Stimulated activated CD8-positive, alpha-beta memory T cell treated with anti-CD3 and anti-CD28 coated beads, Interleukin-2, amount 100 ng/mL, for 1 hour (primary cell): ENCODE data around the gene SGCB.
A peak's percentile ranks its signal among the peaks of the same experiment; 100 is the strongest.
"Not testable (repeated sequence)": the region's sequence is repeated elsewhere in the genome, so short reads cannot be mapped to it uniquely, and the experiment has no call there.

ENCODE experiments used
- DNase-seq, 2 donors: peaks; one replicate each; pipeline ENCODE4 v3.0.0-alpha.2; 2020; ENCODE audit warnings: low read depth in 2 of 2

SGCB gene

GRCh38 chr4:52038103-52038912 lies at the start of gene SGCB:
SGCB (minus strand) TSS chr4:52038299; CDS start chr4:52038259, 40 bp downstream.
- peak; percentile 41 to 55 for DNase-seq

GRCh38 chr4:52086425-52086824 lies 48.3 kb upstream of the SGCB start:
- not testable (repeated sequence) for DNase-seq

- no peak for DNase-seq
These were observed 43.1 kb upstream of the SGCB start for GRCh38 chr4:52081216-52081615.

GRCh38 chr4:52079659-52080058 lies 41.6 kb upstream of the SGCB start:
- DNase-seq = no peak

- DNase-seq = no peak
These were observed 38.6 kb upstream of the SGCB start for GRCh38 chr4:52076731-52077130.

- no peak for DNase-seq
These were observed 33.9 kb upstream of the SGCB start for GRCh38 chr4:52071791-52072546.

GRCh38 chr4:52069571-52069970 lies 31.5 kb upstream of the SGCB start:
- DNase-seq = no peak

- DNase-seq = no peak
These were observed 21.3 kb upstream of the SGCB start for GRCh38 chr4:52059372-52059771.

- DNase-seq = no peak
These were observed 20.2 kb upstream of the SGCB start for GRCh38 chr4:52058275-52058674.

- DNase-seq = no peak
These were observed 19.1 kb upstream of the SGCB start for GRCh38 chr4:52057196-52057595.

- DNase-seq = no peak
These were observed 16.2 kb upstream of the SGCB start for GRCh38 chr4:52054254-52054653.

- DNase-seq = no peak
These were observed 14.3 kb upstream of the SGCB start for GRCh38 chr4:52052475-52052780.

GRCh38 chr4:52051615-52052474 lies 13.7 kb upstream of the SGCB start:
- DNase-seq = no peak

GRCh38 chr4:52051213-52051614 lies 13.1 kb upstream of the SGCB start, which contains the start of gene SPATA18:
SPATA18 (plus strand) TSS chr4:52051304; CDS start chr4:52051705, 401 bp downstream.
- DNase-seq = no peak

GRCh38 chr4:52049266-52049665 lies 11.2 kb upstream of the SGCB start:
- DNase-seq = no peak

- DNase-seq = no peak
These were observed 6.9 kb upstream of the SGCB start for GRCh38 chr4:52045028-52045427.

- no peak for DNase-seq
These were observed 403 bp downstream of the SGCB start for GRCh38 chr4:52037689-52038102.

GRCh38 chr4:52036886-52037530 lies 1.1 kb downstream of the SGCB start:
- DNase-seq = no peak

- DNase-seq = no peak
These were observed 2.9 kb downstream of the SGCB start for GRCh38 chr4:52035190-52035589.

GRCh38 chr4:52032005-52032404 lies 6.1 kb downstream of the SGCB start:
- no peak for DNase-seq

GRCh38 chr4:52028970-52029369 lies 9.1 kb downstream of the SGCB start:
- DNase-seq = no peak
